HG03520 (cell line): ENCODE measurements around the gene MCM8.
A peak's percentile ranks its signal among the peaks of the same experiment; 100 is the strongest.

Experiments
- ATAC-seq: cut with Tn5 transposase; IDR thresholded peaks from one replicate; pipeline ENCODE4 v1.9.1; 2021; ENCODE audit warnings: mild to moderate bottlenecking, moderate library complexity; ENCODE audit not compliant: unreplicated experiment

Gene MCM8

DNA sequence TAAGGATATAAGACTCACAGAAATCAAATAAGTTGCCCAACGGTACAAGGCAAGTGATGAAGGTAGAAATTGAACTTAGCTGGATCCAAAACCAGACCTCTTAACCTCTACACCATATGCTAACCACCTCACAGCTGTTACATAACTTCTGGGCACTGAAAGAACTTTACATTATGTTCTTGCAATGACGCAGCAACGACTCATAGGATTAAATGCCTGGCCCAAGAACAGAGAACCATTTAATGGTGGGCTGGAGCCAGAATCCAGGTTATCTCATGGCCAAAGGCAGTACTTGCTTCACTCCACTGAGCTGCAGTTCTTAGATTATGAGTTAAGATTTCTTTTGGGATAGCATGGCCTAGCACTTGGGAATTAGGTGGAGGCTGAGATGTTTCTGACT lies 4.5 kb upstream of the MCM8 start:
- no peak for ATAC-seq

DNA sequence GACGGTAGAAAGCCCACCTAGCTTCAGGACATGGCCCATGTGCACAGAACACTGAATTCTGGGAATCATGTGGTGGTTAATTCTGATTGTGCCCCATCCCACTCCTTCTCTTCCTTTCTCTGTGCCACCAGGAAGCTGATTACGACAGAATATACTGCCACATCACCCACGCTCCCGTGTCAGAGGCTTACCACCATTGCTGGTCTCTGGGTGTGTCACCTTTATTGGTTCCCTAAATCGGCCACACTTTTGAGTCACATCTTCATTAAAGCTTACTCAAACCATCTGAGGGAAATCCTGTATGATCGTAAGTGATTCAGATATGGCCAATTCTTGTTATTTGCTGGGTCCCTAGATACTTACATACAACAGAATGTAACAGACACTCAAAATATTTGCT lies 3.2 kb upstream of the MCM8 start:
- no peak for ATAC-seq

GRCh38 chr20:5949943-5950270 lies 545 bp upstream of the MCM8 start:
- ATAC-seq, result no peak

DNA sequence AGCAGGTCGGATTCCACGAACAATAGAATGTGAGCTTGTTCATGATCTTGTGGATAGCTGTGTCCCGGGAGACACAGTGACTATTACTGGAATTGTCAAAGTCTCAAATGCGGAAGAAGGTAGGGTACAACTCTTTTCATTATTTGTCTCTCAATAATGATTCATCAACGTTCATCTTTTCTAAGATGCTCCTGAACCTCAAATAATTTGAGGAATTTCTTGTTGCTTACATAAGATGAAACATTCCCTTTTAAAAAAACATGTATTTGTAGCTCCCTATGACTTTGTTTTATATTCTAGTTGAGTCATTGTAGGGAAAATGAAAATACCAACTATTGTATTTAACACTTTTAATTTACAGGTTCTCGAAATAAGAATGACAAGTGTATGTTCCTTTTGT lies 17.0 kb downstream of the MCM8 start:
- ATAC-seq, result no peak

DNA sequence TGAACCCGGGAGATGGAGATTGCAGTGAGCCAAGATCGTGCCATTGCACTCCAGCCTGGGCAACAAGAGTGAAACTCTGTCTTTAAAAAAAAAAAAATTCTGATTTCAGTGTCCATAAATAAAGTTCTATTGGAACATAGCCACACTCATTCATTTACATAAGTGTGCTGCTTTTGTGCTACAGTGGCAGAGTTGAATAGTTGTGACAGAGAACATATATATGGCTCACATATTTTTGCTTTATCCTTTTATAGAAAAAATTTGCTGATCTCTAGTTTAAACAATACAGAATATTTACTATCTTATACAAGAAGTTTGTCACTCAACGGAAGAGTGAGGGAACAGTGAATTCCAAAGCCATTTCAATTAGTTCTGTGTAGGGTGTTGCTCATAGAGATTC lies 18.0 kb downstream of the MCM8 start:
- no peak for ATAC-seq

DNA sequence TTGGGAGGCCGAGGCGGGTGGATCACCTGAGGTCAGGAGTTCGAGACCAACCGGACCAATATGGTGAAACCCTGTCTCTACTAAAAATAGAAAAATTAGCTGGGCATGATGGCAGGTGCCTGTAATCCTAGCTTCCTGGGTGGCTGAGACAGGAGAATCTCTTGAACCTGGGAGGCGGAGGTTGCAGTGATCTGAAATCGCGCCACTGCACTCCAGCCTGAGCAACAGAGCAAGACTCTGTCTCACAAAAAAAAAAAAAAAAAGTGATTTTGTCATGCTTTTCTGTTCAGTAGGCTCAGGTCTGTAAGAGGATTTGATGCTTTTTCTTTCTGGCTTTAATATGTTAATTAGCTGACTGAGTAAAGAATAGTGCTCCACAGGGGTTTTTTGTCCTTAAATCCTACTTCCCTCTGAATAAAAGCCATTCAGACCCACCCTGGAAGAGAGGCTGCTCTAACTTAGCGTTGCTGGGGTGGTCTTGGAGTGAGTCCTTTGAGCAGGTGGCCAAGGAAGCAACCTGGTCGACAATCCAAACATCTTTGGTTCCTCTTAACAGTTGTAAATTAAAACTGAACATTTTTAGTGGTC lies 19.0 kb downstream of the MCM8 start:
- ATAC-seq, result no peak

GRCh38 chr20:5969940-5970339 lies 19.5 kb downstream of the MCM8 start:
- ATAC-seq, result no peak

DNA sequence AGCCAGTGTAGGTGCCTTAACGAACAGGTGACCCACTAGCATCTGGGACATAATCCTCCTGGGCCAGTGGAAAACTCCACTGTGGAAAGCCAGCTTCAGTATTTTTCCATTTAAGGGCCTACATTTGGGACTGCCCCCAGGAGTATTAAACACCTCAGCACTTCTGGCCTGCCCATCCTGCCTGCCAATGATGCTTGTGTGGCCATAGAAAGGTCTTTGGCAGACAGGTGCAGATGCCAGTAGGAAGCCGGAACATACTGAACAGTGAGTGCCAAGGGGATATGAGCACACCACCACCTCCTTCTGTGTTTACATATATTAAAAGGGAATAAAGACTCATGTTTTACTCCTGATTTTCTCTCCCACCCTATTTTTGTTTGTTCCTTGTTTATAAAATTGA lies 19.9 kb downstream of the MCM8 start:
- no peak for ATAC-seq

GRCh38 chr20:5971203-5971602 lies 20.8 kb downstream of the MCM8 start:
- no peak for ATAC-seq

DNA sequence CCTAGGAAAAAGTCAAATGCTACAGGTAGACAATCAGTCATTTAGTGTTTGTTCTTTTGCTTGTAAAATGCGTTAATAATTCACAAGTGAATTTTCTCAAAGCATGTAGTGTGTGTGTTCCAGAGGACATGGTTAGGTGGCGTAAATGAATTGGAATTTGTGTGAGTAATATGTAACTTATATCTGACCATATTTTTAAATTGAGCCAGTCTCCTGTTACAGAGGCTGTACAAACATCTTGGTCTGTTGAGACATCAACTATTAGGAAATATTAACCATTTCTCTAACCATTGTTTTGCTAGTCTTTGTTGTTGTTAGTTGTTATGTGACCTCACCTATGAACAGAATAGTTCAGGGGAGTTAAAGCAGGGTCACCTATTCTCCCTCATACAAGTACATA lies 22.7 kb downstream of the MCM8 start:
- ATAC-seq, result no peak

DNA sequence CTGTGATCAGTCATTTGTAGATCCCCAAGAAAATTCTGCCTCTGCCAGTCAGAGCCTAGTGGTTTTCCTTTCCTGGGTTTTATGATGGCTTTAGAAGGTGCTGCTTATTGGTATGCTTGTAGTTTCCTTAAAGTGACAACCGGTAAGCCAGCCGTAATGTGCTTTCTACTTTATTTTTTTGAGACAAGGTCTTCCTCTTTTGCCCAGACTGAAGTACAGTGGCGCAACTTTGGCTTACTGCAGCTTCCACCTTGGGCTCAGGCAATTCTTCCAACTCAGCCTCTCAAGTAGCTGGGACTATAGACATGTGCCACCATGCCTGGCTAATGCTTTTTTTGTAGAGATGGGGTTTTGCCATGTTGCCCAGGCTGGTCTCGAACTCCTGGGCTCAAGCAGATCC lies 23.5 kb downstream of the MCM8 start:
- ATAC-seq, result no peak

DNA sequence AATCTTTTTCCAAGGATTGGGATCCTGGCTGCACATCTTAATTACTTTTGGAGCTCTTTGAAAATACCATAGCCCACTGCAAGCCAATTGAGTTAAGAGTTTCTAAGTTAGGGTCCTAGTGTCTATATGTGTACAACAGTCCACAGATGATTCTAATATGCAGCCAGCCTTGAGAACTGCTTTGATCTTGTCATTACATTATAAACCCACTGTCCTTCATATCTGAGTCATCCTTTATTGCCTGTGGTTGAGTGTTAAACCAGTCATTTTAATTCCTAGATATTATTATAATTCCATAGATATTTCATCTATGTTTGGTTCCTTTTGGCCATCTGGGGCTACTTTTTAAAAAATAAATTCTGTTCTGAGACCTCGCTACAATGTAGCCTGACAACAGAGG lies 24.1 kb downstream of the MCM8 start:
- ATAC-seq, result no peak

DNA sequence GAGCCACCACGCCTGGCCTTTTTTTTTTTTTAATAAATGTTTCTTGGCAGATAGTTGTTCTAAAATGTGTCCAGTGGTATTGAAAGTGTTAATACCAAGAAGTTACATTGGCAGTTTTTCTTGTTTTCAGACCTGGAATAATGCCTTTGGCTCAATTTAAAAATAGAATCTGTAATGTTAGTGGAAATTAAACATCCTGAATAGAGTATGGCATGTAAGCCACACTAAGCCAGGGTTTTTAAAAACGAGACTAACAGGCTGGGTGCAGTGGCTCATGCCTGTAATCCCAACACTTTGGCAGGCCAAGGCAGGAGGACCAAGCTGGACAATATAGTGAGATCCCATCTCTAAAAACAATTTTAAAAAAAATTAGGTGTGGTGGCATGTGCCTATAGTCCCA lies 25.3 kb downstream of the MCM8 start:
- ATAC-seq, result no peak

GRCh38 chr20:5977223-5977622 lies 26.8 kb downstream of the MCM8 start:
- no peak for ATAC-seq

GRCh38 chr20:5977975-5978374 lies 27.5 kb downstream of the MCM8 start:
- no peak for ATAC-seq

- ATAC-seq, result no peak
Measured at GRCh38 chr20:5979801-5980200, 29.3 kb downstream of the MCM8 start.

GRCh38 chr20:5980720-5981538 lies 30.5 kb downstream of the MCM8 start:
- no peak for ATAC-seq

DNA sequence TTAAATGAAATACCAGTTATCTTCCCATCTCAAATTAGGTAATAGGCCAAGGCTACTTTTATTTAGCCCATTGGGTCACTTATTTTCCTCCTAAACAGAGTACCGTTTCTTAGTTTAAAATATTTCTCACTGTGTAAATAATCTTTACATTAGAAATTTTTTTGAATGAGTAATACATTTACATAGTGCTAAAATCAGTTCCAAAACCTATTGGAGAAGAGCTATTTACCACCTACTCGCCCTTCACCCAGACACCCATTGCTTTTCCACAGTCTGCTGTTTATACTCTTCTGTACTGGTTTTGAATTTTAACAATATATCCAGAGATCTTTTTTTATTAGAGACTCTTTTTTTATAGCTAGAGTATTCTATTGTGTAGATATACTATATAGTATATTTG lies 36.9 kb downstream of the MCM8 start:
- ATAC-seq, result no peak

DNA sequence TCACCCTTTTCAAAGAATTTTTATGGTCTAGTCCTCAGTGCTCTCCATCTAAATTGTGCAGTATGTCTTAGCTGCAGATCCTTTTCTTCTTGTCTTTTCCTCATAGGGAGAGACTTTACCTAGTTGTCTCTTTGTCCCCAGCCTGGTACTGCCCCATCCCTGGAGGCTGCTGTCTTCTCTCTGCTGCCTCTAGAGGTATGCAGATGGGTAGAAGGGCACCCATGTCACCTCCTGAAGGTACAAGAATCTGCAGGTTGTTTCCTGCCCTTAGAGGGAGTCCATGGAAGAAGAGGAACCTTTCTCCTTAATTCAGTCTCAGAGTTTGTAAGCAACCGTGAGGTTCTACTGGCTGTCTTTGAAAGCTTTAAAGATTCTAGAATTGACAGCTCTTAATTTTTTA lies 39.1 kb downstream of the MCM8 start:
- no peak for ATAC-seq

DNA sequence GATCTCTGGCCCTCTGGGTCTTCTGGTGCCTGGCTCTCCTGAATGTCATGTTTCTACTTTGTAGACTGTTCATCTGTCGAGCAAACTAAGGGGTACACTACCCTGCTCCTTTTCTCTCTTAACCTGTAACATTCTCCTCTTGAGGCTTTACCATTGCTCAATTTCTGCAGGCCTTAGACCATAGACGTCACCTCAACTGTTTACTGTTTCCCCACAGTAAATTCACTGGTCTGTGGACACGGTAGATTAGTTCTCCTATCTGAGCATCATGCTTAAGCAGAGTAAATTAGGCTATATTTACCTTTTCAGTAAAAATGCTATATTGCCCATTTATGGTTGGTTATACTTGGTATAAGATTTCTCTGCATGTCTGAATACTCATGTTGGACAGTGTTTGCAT lies 40.5 kb downstream of the MCM8 start:
- no peak for ATAC-seq

GRCh38 chr20:5991623-5992441 lies 41.4 kb downstream of the MCM8 start:
- ATAC-seq, result no peak

DNA sequence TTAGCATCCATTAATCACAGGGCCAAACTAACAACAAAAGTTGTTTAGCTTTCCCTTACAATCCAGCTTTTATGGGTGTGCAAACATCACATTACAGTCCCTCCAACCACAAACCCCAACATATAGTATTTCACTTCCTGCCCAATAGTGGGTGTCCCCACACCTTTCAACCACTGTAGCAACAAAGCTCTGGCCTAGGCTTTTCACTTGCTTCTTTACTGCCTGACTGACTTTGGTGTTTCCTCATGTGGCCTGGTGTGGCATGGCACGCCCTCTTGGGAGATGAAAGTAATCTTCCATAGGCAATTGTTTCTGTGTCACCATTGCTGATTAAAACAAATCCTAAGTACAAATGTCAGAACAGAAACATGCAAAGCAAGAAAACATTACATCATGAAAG lies 46.3 kb downstream of the MCM8 start:
- ATAC-seq, result peak; percentile 95
